ENCODE data around the gene PARP16. TPM values are rescaled to one million over a fixed set of nuclear protein-coding genes. Genes with fewer than 3 reads are reported as not detected.

Gene PARP16
- total RNA-seq, 1 experiment from 2014 or later, result 6.1 TPM

GRCh38 chr15:65330934-65331645 is 44.4 kb upstream of the PARP16 start:
- Mint-ChIP-seq H3K4me1 (ENCODE audit: insufficient read depth, unreplicated experiment) (no peaks in the 10 kb centered on the region), H3K4me3 (ENCODE audit: unreplicated experiment) (no peak overlapping the region), H3K27me3 (ENCODE audit: insufficient read depth, unreplicated experiment) (no peaks in the 10 kb centered on the region), H3K9me3 (ENCODE audit: unreplicated experiment) (no peaks in the 10 kb centered on the region), H3K36me3 (ENCODE audit: insufficient read depth, unreplicated experiment) (no peaks in the 10 kb centered on the region), H3K27ac (ENCODE audit: low read depth, unreplicated experiment) (no peak overlapping the region)
- POLR2A ChIA-PET, result no interaction called here
- no TSS peak for BruUV-seq (replicated peaks)
- DNase-seq (ENCODE audit: unreplicated experiment), result no peak
- CTCF ChIA-PET, result interaction anchor here (1.0 to 2.3 kb wide), 2 partner anchors 12 to 54 kb away, joined by 3 to 9 read pairs; no protein-coding TSS in a partner anchor
- intact Hi-C loops (cut with micrococcal nuclease), result no loop called here
- no peak for TF ChIP-seq CTCF (IDR thresholded peaks at IDR 0.05; ENCODE audit: unreplicated experiment)

DNA sequence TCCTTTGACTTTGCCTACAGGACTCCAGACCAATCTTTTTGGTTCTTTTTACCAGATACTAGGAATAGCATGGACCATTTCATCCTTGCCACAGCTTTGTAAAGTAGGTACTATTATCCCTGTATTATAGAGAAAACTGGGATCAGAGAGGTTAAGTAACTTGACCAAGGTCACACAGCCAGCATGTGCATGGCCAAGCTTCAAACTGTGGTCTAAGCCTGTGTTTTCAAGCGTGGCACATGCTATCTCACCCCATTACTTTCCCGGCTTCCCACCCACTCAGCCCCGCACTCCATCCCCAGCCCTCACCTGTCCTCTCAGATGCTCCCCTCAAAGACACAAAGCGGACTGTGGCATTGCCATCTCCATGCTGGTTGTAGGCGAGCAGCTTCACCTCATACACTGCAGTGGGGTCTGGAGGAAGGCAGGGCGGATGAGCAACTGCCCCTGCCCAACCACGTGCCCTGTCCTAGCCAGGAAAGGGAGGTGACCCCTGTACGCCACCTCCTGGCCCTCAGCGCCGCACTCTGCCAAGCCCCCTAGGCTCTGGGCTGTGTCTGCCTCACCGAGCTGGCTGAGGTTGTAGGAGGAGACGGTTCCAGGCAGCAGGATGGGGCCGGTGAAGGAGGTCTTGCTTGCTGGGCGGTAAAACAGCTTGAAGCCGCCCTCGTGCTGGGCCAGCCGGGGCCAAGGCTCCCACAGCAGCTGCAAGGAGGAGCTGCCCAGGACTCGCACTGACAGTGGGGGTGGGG is 43.5 kb upstream of the PARP16 start:
- TF ChIP-seq CTCF (IDR thresholded peaks at IDR 0.05; ENCODE audit: unreplicated experiment), result no peak
- no peak for DNase-seq (ENCODE audit: unreplicated experiment)
- Mint-ChIP-seq H3K4me1 (ENCODE audit: insufficient read depth, unreplicated experiment) (no peaks in the 10 kb centered on the region), H3K36me3 (ENCODE audit: insufficient read depth, unreplicated experiment) (no peaks in the 10 kb centered on the region), H3K4me3 (ENCODE audit: unreplicated experiment) (no peak overlapping the region), H3K9me3 (ENCODE audit: unreplicated experiment) (no peaks in the 10 kb centered on the region), H3K27ac (ENCODE audit: low read depth, unreplicated experiment) (no peak overlapping the region), H3K27me3 (ENCODE audit: insufficient read depth, unreplicated experiment) (no peaks in the 10 kb centered on the region)
- no TSS peak for BruUV-seq (replicated peaks)
- ChIA-PET POLR2A (no interaction called here), CTCF (interaction anchor here (0.6 to 2.3 kb wide), 3 partner anchors 11 to 57 kb away, joined by 3 to 9 read pairs (median 3); no protein-coding TSS in a partner anchor)
- intact Hi-C loops (cut with micrococcal nuclease), result no loop called here

DNA sequence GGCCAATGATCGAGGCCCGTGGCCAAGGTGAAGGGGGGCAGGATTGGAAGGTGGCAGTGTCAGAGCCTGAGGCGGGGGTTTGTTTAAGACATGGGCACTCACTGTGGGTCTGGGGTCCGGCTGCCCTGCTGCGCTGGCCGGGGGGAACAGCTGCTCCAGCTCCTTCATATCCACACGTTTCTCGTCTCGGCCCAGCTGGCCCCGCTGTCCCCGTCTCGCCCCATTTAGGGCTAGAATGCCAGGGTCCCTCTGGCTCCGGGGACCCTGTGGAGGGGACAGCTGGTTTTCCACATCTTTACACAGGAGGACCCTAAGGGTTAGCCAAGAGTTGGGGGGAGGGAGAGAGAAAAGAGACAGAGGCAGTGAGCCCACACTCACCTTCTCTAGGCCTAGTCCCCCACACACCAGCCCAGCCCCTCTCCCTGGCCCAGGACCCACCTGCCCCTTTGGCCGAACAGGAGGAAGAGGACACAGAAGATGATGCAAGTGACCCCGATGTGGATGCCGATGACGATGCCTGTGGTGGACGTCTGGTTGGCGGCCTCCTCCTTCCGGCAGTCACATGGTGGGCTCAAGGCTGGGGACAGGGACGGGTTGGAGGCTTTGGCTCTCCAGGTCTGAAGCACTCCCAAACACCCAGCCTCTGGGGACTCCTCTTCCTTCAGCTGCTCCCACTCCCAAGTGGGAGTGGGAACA is 42.8 kb upstream of the PARP16 start:
- no peak for DNase-seq (ENCODE audit: unreplicated experiment)
- TF ChIP-seq CTCF (IDR thresholded peaks at IDR 0.05; ENCODE audit: unreplicated experiment), result no peak
- no peaks in the 10 kb centered on the region for H3K36me3 Mint-ChIP-seq (ENCODE audit: insufficient read depth, unreplicated experiment)
- no peak overlapping the region for H3K4me3 Mint-ChIP-seq (ENCODE audit: unreplicated experiment)
- no TSS peak for BruUV-seq (replicated peaks)
- intact Hi-C loops (cut with micrococcal nuclease), result no loop called here
- POLR2A ChIA-PET, result no interaction called here
- H3K27me3 Mint-ChIP-seq (ENCODE audit: insufficient read depth, unreplicated experiment), result no peaks in the 10 kb centered on the region
- H3K4me1 Mint-ChIP-seq (ENCODE audit: insufficient read depth, unreplicated experiment), result no peaks in the 10 kb centered on the region
- no peak overlapping the region for H3K27ac Mint-ChIP-seq (ENCODE audit: low read depth, unreplicated experiment)
- CTCF ChIA-PET, result interaction anchor here (0.7 to 2.3 kb wide), 3 partner anchors 11 to 1341 kb away, joined by 3 to 9 read pairs (median 3); no protein-coding TSS in a partner anchor
- H3K9me3 Mint-ChIP-seq (ENCODE audit: unreplicated experiment), result no peaks in the 10 kb centered on the region
